Measurements from ENCODE around the gene TMEM100.
"Not testable (repeated sequence)": the region's sequence is repeated elsewhere in the genome, so short reads cannot be mapped to it uniquely, and the experiment has no call there.

Gene TMEM100

GRCh38 chr17:55683550-55684315 is 38.9 kb downstream of the TMEM100 start:
- no peak for DNase-seq (ENCODE audit: low read depth)

- no peak for DNase-seq (ENCODE audit: low read depth)
Measured at GRCh38 chr17:55681342-55681700, 41.3 kb downstream of the TMEM100 start.

- DNase-seq (ENCODE audit: low read depth): no peak
Measured at GRCh38 chr17:55680686-55681341, 41.9 kb downstream of the TMEM100 start.

GRCh38 chr17:55677446-55677845 is 45.2 kb downstream of the TMEM100 start:
- DNase-seq (ENCODE audit: low read depth): no peak

- DNase-seq (ENCODE audit: low read depth): no peak
Measured at GRCh38 chr17:55676274-55676673, 46.4 kb downstream of the TMEM100 start.

- DNase-seq (ENCODE audit: low read depth): no peak
Measured at GRCh38 chr17:55673743-55674506, 48.7 kb downstream of the TMEM100 start.

GRCh38 chr17:55672585-55673501 is 49.8 kb downstream of the TMEM100 start:
- DNase-seq (ENCODE audit: low read depth): no peak

- DNase-seq (ENCODE audit: low read depth): not testable (repeated sequence)
Measured at GRCh38 chr17:55672010-55672409, 50.7 kb downstream of the TMEM100 start.
